Activated T-helper 2 cell treated with anti-CD3 and anti-CD28 coated beads, Interferon-gamma antibody, Interleukin-2, Interleukin-4, amounts not matched to agents 10 μg/mL and 5 μg/mL and 100 μg/mL, durations not matched to agents 14 hours and 24 hours and 36 hours (primary cell): Measurements from ENCODE around the gene CLMN. TPM values are rescaled to one million over a fixed set of nuclear protein-coding genes. Genes with fewer than 3 reads are reported as not detected.
"Not testable (repeated sequence)": the region's sequence is repeated elsewhere in the genome, so short reads cannot be mapped to it uniquely, and the experiment has no call there.

ENCODE experiments used
- DNase-seq: peaks from one replicate; pipeline ENCODE4 v3.0.0; 2021; ENCODE audit warnings: low spot score
- H3K27ac Mint-ChIP-seq: one replicate; pipeline ENCODE4 v1.8.0; 2021; ENCODE audit warnings: mixed read lengths
- H3K27me3 Mint-ChIP-seq: one replicate; pipeline ENCODE4 v1.8.0; 2021; ENCODE audit warnings: low read depth, mixed read lengths
- H3K36me3 Mint-ChIP-seq: one replicate; pipeline ENCODE4 v1.8.0; 2021; ENCODE audit warnings: low read depth, mixed read lengths
- H3K4me1 Mint-ChIP-seq: one replicate; pipeline ENCODE4 v1.8.0; 2021; ENCODE audit warnings: low read depth, mixed read lengths
- H3K4me3 Mint-ChIP-seq: one replicate; pipeline ENCODE4 v1.8.0; 2021; ENCODE audit warnings: low read depth, mild to moderate bottlenecking, moderate library complexity, mixed read lengths
- H3K9me3 Mint-ChIP-seq: one replicate; pipeline ENCODE4 v1.8.0; 2021; ENCODE audit warnings: mixed read lengths
- intact Hi-C: fragments of 100-400 bp; cut with micrococcal nuclease; formaldehyde crosslinking; loops from one replicate; pipeline ENCODE4 v1.15.1; 2023
- total RNA-seq: library from RNA; stranded (reverse); gene quantifications from 2 replicates; pipeline ENCODE4 v1.2.3, GENCODE V29; 2022

Gene CLMN
- total RNA-seq, 1 donor from 2014 or later = 1.3 TPM

- Mint-ChIP-seq H3K9me3 (peaks cover 6% of the 10 kb centered on the region), H3K4me1 (peaks cover 4% of the 10 kb centered on the region), H3K36me3 (no peaks in the 10 kb centered on the region), H3K4me3 (no peak overlapping the region), H3K27me3 (peaks cover 17% of the 10 kb centered on the region), H3K27ac (no peak overlapping the region)
- DNase-seq = no peak
- intact Hi-C loops = no loop called here
Observed at GRCh38 chr14:95184413-95184790, 135.3 kb downstream of the CLMN start.

- Mint-ChIP-seq H3K4me3 (no peak overlapping the region), H3K27ac (no peak overlapping the region), H3K27me3 (peaks cover 16% of the 10 kb centered on the region), H3K4me1 (peaks cover 4% of the 10 kb centered on the region), H3K36me3 (no peaks in the 10 kb centered on the region), H3K9me3 (peaks cover 6% of the 10 kb centered on the region)
- no peak for DNase-seq
- intact Hi-C loops = no loop called here
Observed at GRCh38 chr14:95183532-95184412, 135.9 kb downstream of the CLMN start.

- peaks cover 2% of the 10 kb centered on the region for H3K9me3 Mint-ChIP-seq
- peaks cover 16% of the 10 kb centered on the region for H3K27me3 Mint-ChIP-seq
- H3K4me1 Mint-ChIP-seq = peaks cover 4% of the 10 kb centered on the region
- no peak overlapping the region for H3K4me3 Mint-ChIP-seq
- intact Hi-C loops = no loop called here
- DNase-seq = no peak
- H3K27ac Mint-ChIP-seq = no peak overlapping the region
- no peaks in the 10 kb centered on the region for H3K36me3 Mint-ChIP-seq
Observed at GRCh38 chr14:95183082-95183481, 136.6 kb downstream of the CLMN start.

GRCh38 chr14:95182379-95182778, 137.3 kb downstream of the CLMN start:
- no peaks in the 10 kb centered on the region for H3K36me3 Mint-ChIP-seq
- peaks cover 4% of the 10 kb centered on the region for H3K4me1 Mint-ChIP-seq
- intact Hi-C loops = no loop called here
- H3K27me3 Mint-ChIP-seq = peaks cover 19% of the 10 kb centered on the region
- H3K27ac Mint-ChIP-seq = no peak overlapping the region
- H3K9me3 Mint-ChIP-seq = no peaks in the 10 kb centered on the region
- no peak for DNase-seq
- no peak overlapping the region for H3K4me3 Mint-ChIP-seq

GRCh38 chr14:95180966-95181741, 138.6 kb downstream of the CLMN start:
- no peak overlapping the region for H3K27ac Mint-ChIP-seq
- H3K9me3 Mint-ChIP-seq = no peaks in the 10 kb centered on the region
- H3K4me1 Mint-ChIP-seq = peaks cover 4% of the 10 kb centered on the region
- H3K27me3 Mint-ChIP-seq = peaks cover 12% of the 10 kb centered on the region
- no peak overlapping the region for H3K4me3 Mint-ChIP-seq
- DNase-seq = no peak
- intact Hi-C loops = no loop called here
- no peaks in the 10 kb centered on the region for H3K36me3 Mint-ChIP-seq

- H3K4me3 Mint-ChIP-seq, H3K4me1 Mint-ChIP-seq, DNase-seq, H3K36me3 Mint-ChIP-seq, H3K9me3 Mint-ChIP-seq, H3K27ac Mint-ChIP-seq, intact Hi-C loops: not testable (repeated sequence)
- peaks cover 13% of the 10 kb centered on the region for H3K27me3 Mint-ChIP-seq
Observed at GRCh38 chr14:95175670-95176069, 144.0 kb downstream of the CLMN start.

- no peak overlapping the region for H3K27ac Mint-ChIP-seq
Observed at GRCh38 chr14:95174184-95174792, 145.4 kb downstream of the CLMN start.

GRCh38 chr14:95173518-95173917, 146.2 kb downstream of the CLMN start:
- H3K27me3 Mint-ChIP-seq = peaks cover 18% of the 10 kb centered on the region
- H3K9me3 Mint-ChIP-seq = no peaks in the 10 kb centered on the region
- no peaks in the 10 kb centered on the region for H3K4me1 Mint-ChIP-seq
- intact Hi-C loops = no loop called here
- no peak overlapping the region for H3K27ac Mint-ChIP-seq
- no peaks in the 10 kb centered on the region for H3K36me3 Mint-ChIP-seq
- no peak overlapping the region for H3K4me3 Mint-ChIP-seq
- no peak for DNase-seq

More at GRCh38 chr14:95174184-95174792, 145.4 kb downstream of the CLMN start:
- DNase-seq = no peak
- H3K4me3 Mint-ChIP-seq = no peak overlapping the region
- intact Hi-C loops = no loop called here
- H3K36me3 Mint-ChIP-seq = no peaks in the 10 kb centered on the region
- H3K27me3 Mint-ChIP-seq = peaks cover 13% of the 10 kb centered on the region
- H3K9me3 Mint-ChIP-seq = no peaks in the 10 kb centered on the region
- H3K4me1 Mint-ChIP-seq = no peaks in the 10 kb centered on the region

GRCh38 chr14:95167177-95167576, 152.5 kb downstream of the CLMN start:
- intact Hi-C loops = no loop called here
- H3K36me3 Mint-ChIP-seq = no peaks in the 10 kb centered on the region
- H3K27ac Mint-ChIP-seq = no peak overlapping the region
- DNase-seq = no peak
- no peaks in the 10 kb centered on the region for H3K4me1 Mint-ChIP-seq
- peaks cover 14% of the 10 kb centered on the region for H3K9me3 Mint-ChIP-seq
- H3K4me3 Mint-ChIP-seq = no peak overlapping the region
- H3K27me3 Mint-ChIP-seq = peaks cover 5% of the 10 kb centered on the region

GRCh38 chr14:95165517-95165916, 154.2 kb downstream of the CLMN start:
- intact Hi-C loops = no loop called here

GRCh38 chr14:95164506-95164905, 155.2 kb downstream of the CLMN start:
- DNase-seq = no peak
- intact Hi-C loops = no loop called here
- peaks cover 5% of the 10 kb centered on the region for H3K27me3 Mint-ChIP-seq
- no peak overlapping the region for H3K27ac Mint-ChIP-seq
- no peaks in the 10 kb centered on the region for H3K36me3 Mint-ChIP-seq
- no peaks in the 10 kb centered on the region for H3K4me1 Mint-ChIP-seq
- H3K4me3 Mint-ChIP-seq = no peak overlapping the region
- H3K9me3 Mint-ChIP-seq = peaks cover 14% of the 10 kb centered on the region

More at GRCh38 chr14:95165517-95165916, 154.2 kb downstream of the CLMN start:
- H3K27ac Mint-ChIP-seq = no peak overlapping the region
- no peak overlapping the region for H3K4me3 Mint-ChIP-seq
- H3K4me1 Mint-ChIP-seq = no peaks in the 10 kb centered on the region
- H3K36me3 Mint-ChIP-seq = no peaks in the 10 kb centered on the region
- peaks cover 5% of the 10 kb centered on the region for H3K27me3 Mint-ChIP-seq
- no peak for DNase-seq
- H3K9me3 Mint-ChIP-seq = peaks cover 14% of the 10 kb centered on the region

GRCh38 chr14:95163666-95164065, 156.0 kb downstream of the CLMN start:
- intact Hi-C loops = no loop called here
- Mint-ChIP-seq H3K27me3 (peaks cover under 1% of the 10 kb centered on the region), H3K4me3 (no peak overlapping the region)

GRCh38 chr14:95163132-95163531, 156.6 kb downstream of the CLMN start:
- no peaks in the 10 kb centered on the region for H3K36me3 Mint-ChIP-seq
- peaks cover 14% of the 10 kb centered on the region for H3K9me3 Mint-ChIP-seq
- H3K27me3 Mint-ChIP-seq = no peaks in the 10 kb centered on the region
- intact Hi-C loops = no loop called here
- peaks cover 1% of the 10 kb centered on the region for H3K4me1 Mint-ChIP-seq
- no peak overlapping the region for H3K27ac Mint-ChIP-seq
- no peak overlapping the region for H3K4me3 Mint-ChIP-seq
- no peak for DNase-seq

More at GRCh38 chr14:95163666-95164065, 156.0 kb downstream of the CLMN start:
- H3K4me1 Mint-ChIP-seq = no peaks in the 10 kb centered on the region
- no peaks in the 10 kb centered on the region for H3K36me3 Mint-ChIP-seq
- H3K9me3 Mint-ChIP-seq = peaks cover 14% of the 10 kb centered on the region
- DNase-seq = no peak
- no peak overlapping the region for H3K27ac Mint-ChIP-seq
